ENCODE data around the gene NPR3. TPM values are rescaled to one million over a fixed set of nuclear protein-coding genes. Genes with fewer than 3 reads are reported as not detected.

NPR3 gene
- total RNA-seq, 3 donors from 2014 or later = 0.05 to 0.08 TPM; not detected in 1

- Mint-ChIP-seq H3K9me3 (peaks cover 17% of the 10 kb centered on the region), H3K4me1 (ENCODE audit: low read depth) (no peaks in the 10 kb centered on the region)
Measured at GRCh38 chr5:32722957-32723356, 11.8 kb downstream of the NPR3 start.

GRCh38 chr5:32724526-32724925 is 13.4 kb downstream of the NPR3 start:
- Mint-ChIP-seq H3K9me3 (peaks cover 12% of the 10 kb centered on the region), H3K27me3 (ENCODE audit: low read depth) (peaks cover 10% of the 10 kb centered on the region), H3K4me3 (no peak overlapping the region), H3K36me3 (ENCODE audit: insufficient read depth) (no peaks in the 10 kb centered on the region), H3K4me1 (ENCODE audit: low read depth) (no peaks in the 10 kb centered on the region)
- DNase-seq (no peak), ATAC-seq (no peak)

More at GRCh38 chr5:32722957-32723356, 11.8 kb downstream of the NPR3 start:
- DNase-seq = no peak
- Mint-ChIP-seq H3K27me3 (ENCODE audit: low read depth) (peaks cover 12% of the 10 kb centered on the region), H3K4me3 (no peak overlapping the region), H3K36me3 (ENCODE audit: insufficient read depth) (no peaks in the 10 kb centered on the region)
- no peak for ATAC-seq

GRCh38 chr5:32726086-32726557 is 15.0 kb downstream of the NPR3 start:
- Mint-ChIP-seq H3K27me3 (ENCODE audit: low read depth) (peaks cover 7% of the 10 kb centered on the region), H3K36me3 (ENCODE audit: insufficient read depth) (no peaks in the 10 kb centered on the region)
- no peak for ATAC-seq

GRCh38 chr5:32729651-32730050 is 18.5 kb downstream of the NPR3 start:
- H3K9me3 Mint-ChIP-seq = peaks cover 7% of the 10 kb centered on the region
- DNase-seq (no peak), ATAC-seq (no peak)
- H3K4me3 Mint-ChIP-seq = no peak overlapping the region
- H3K27me3 Mint-ChIP-seq (ENCODE audit: low read depth) = peaks cover 3% of the 10 kb centered on the region
- H3K36me3 Mint-ChIP-seq (ENCODE audit: insufficient read depth) = no peaks in the 10 kb centered on the region
- H3K4me1 Mint-ChIP-seq (ENCODE audit: low read depth) = no peaks in the 10 kb centered on the region

More at GRCh38 chr5:32726086-32726557, 15.0 kb downstream of the NPR3 start:
- Mint-ChIP-seq H3K9me3 (peaks cover 3% of the 10 kb centered on the region), H3K4me1 (ENCODE audit: low read depth) (no peaks in the 10 kb centered on the region), H3K4me3 (no peak overlapping the region)
- DNase-seq = no peak

- ATAC-seq (no peak), DNase-seq (no peak)
- Mint-ChIP-seq H3K36me3 (ENCODE audit: insufficient read depth) (no peaks in the 10 kb centered on the region), H3K4me1 (ENCODE audit: low read depth) (no peaks in the 10 kb centered on the region), H3K27me3 (ENCODE audit: low read depth) (no peaks in the 10 kb centered on the region), H3K4me3 (no peak overlapping the region), H3K9me3 (peaks cover 3% of the 10 kb centered on the region)
Measured at GRCh38 chr5:32733590-32734340, 22.6 kb downstream of the NPR3 start.

GRCh38 chr5:32734827-32735378 is 23.8 kb downstream of the NPR3 start:
- peaks cover 3% of the 10 kb centered on the region for H3K9me3 Mint-ChIP-seq
- no peaks in the 10 kb centered on the region for H3K27me3 Mint-ChIP-seq (ENCODE audit: low read depth)
- H3K36me3 Mint-ChIP-seq (ENCODE audit: insufficient read depth) = no peaks in the 10 kb centered on the region
- DNase-seq (no peak), ATAC-seq (no peak)
- H3K4me1 Mint-ChIP-seq (ENCODE audit: low read depth) = no peaks in the 10 kb centered on the region
- no peak overlapping the region for H3K4me3 Mint-ChIP-seq

GRCh38 chr5:32735512-32735911 is 24.4 kb downstream of the NPR3 start:
- Mint-ChIP-seq H3K4me1 (ENCODE audit: low read depth) (no peaks in the 10 kb centered on the region), H3K9me3 (peaks cover 3% of the 10 kb centered on the region), H3K4me3 (no peak overlapping the region), H3K36me3 (ENCODE audit: insufficient read depth) (no peaks in the 10 kb centered on the region), H3K27me3 (ENCODE audit: low read depth) (no peaks in the 10 kb centered on the region)
- DNase-seq (no peak), ATAC-seq (no peak)

GRCh38 chr5:32736842-32737241 is 25.7 kb downstream of the NPR3 start:
- H3K36me3 Mint-ChIP-seq (ENCODE audit: insufficient read depth) = no peaks in the 10 kb centered on the region
- H3K4me3 Mint-ChIP-seq = no peak overlapping the region
- no peaks in the 10 kb centered on the region for H3K27me3 Mint-ChIP-seq (ENCODE audit: low read depth)
- DNase-seq (no peak), ATAC-seq (no peak)
- H3K9me3 Mint-ChIP-seq = peaks cover 3% of the 10 kb centered on the region
- no peaks in the 10 kb centered on the region for H3K4me1 Mint-ChIP-seq (ENCODE audit: low read depth)

- H3K36me3 Mint-ChIP-seq (ENCODE audit: insufficient read depth) = no peaks in the 10 kb centered on the region
- no peaks in the 10 kb centered on the region for H3K4me1 Mint-ChIP-seq (ENCODE audit: low read depth)
- no peaks in the 10 kb centered on the region for H3K9me3 Mint-ChIP-seq
- DNase-seq (no peak), ATAC-seq (no peak)
- no peak overlapping the region for H3K4me3 Mint-ChIP-seq
- no peaks in the 10 kb centered on the region for H3K27me3 Mint-ChIP-seq (ENCODE audit: low read depth)
Measured at GRCh38 chr5:32740651-32741050, 29.5 kb downstream of the NPR3 start.

GRCh38 chr5:32745317-32745716 is 34.2 kb downstream of the NPR3 start:
- H3K4me3 Mint-ChIP-seq = no peak overlapping the region
- no peak for DNase-seq
- peaks cover 2% of the 10 kb centered on the region for H3K27me3 Mint-ChIP-seq (ENCODE audit: low read depth)
- ATAC-seq = no peak
- H3K4me1 Mint-ChIP-seq (ENCODE audit: low read depth) = no peaks in the 10 kb centered on the region
- peaks cover 7% of the 10 kb centered on the region for H3K9me3 Mint-ChIP-seq
- no peaks in the 10 kb centered on the region for H3K36me3 Mint-ChIP-seq (ENCODE audit: insufficient read depth)

GRCh38 chr5:32752411-32752810 is 41.3 kb downstream of the NPR3 start:
- no peak overlapping the region for H3K4me3 Mint-ChIP-seq
- peaks cover 2% of the 10 kb centered on the region for H3K27me3 Mint-ChIP-seq (ENCODE audit: low read depth)
- ATAC-seq = no peak
- H3K36me3 Mint-ChIP-seq (ENCODE audit: insufficient read depth) = no peaks in the 10 kb centered on the region
- H3K4me1 Mint-ChIP-seq (ENCODE audit: low read depth) = no peaks in the 10 kb centered on the region
- H3K9me3 Mint-ChIP-seq = peaks cover 7% of the 10 kb centered on the region
- DNase-seq = no peak

GRCh38 chr5:32753051-32753450 is 41.9 kb downstream of the NPR3 start:
- ATAC-seq (no peak), DNase-seq (no peak)
- Mint-ChIP-seq H3K27me3 (ENCODE audit: low read depth) (peaks cover 2% of the 10 kb centered on the region), H3K4me3 (no peak overlapping the region), H3K9me3 (peaks cover 7% of the 10 kb centered on the region), H3K36me3 (ENCODE audit: insufficient read depth) (no peaks in the 10 kb centered on the region), H3K4me1 (ENCODE audit: low read depth) (no peaks in the 10 kb centered on the region)

GRCh38 chr5:32753765-32754164 is 42.6 kb downstream of the NPR3 start:
- DNase-seq (no peak), ATAC-seq (no peak)
- Mint-ChIP-seq H3K9me3 (no peaks in the 10 kb centered on the region), H3K36me3 (ENCODE audit: insufficient read depth) (no peaks in the 10 kb centered on the region), H3K27me3 (ENCODE audit: low read depth) (peaks cover 2% of the 10 kb centered on the region), H3K4me3 (no peak overlapping the region), H3K4me1 (ENCODE audit: low read depth) (no peaks in the 10 kb centered on the region)

- H3K4me1 Mint-ChIP-seq (ENCODE audit: low read depth) = no peaks in the 10 kb centered on the region
- no peaks in the 10 kb centered on the region for H3K36me3 Mint-ChIP-seq (ENCODE audit: insufficient read depth)
- no peaks in the 10 kb centered on the region for H3K9me3 Mint-ChIP-seq
- ATAC-seq (no peak), DNase-seq (no peak)
- no peak overlapping the region for H3K4me3 Mint-ChIP-seq
- H3K27me3 Mint-ChIP-seq (ENCODE audit: low read depth) = peaks cover 2% of the 10 kb centered on the region
Measured at GRCh38 chr5:32754284-32754683, 43.2 kb downstream of the NPR3 start.

GRCh38 chr5:32760091-32760509 is 49.0 kb downstream of the NPR3 start:
- Mint-ChIP-seq H3K9me3 (no peaks in the 10 kb centered on the region), H3K27me3 (ENCODE audit: low read depth) (peaks cover 3% of the 10 kb centered on the region), H3K4me1 (ENCODE audit: low read depth) (no peaks in the 10 kb centered on the region), H3K4me3 (no peak overlapping the region), H3K36me3 (ENCODE audit: insufficient read depth) (no peaks in the 10 kb centered on the region)
- no peak for ATAC-seq
- no peak for DNase-seq
